NK-92 (cell line): ENCODE results near the gene PAFAH2.
"Not testable (repeated sequence)": the region's sequence is repeated elsewhere in the genome, so short reads cannot be mapped to it uniquely, and the experiment has no call there.

Experiments
- DNase-seq: peaks from one replicate; lab custom pipeline; 2025; ENCODE audit not compliant: unreplicated experiment; lab: John Stamatoyannopoulos, UW

Gene PAFAH2

DNA sequence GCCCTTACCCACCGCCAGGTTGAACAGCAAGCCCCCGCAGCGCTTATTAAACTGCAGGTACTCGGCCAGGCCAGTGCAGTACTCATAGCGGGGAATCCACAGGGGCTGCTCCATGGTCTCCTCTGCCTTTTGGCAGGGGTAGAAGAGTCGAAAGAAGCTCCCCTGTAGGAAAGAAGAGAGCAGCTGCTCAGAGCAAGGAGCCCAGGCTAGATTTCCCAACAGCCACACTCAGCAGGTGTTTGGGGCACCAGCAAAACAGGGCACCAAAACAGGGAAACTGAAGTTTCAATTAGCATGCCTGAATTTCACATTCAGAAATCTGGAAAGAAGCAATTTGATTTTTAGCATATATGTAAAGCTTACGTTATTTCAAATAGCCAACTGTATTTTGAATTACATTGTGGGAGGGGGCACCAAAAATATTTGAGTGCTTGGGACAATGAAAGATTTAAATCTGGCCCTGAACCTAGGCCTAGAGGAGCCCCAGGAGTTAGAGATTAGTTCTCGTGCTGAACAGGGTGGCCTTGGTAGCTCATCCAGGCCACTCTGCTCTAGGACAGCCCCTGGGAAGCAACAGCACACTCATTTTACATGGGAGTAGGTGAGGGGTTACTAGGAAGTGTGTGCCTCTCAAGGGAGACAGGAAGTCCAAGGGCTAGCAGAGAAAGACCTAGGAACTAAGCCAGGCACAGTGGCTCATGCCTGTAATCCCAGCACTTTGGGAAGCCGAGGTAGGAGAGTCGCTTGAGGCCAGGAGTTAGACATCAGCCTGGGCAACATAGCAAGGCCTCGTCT, 8.2 kb downstream of the PAFAH2 start:
- DNase-seq = no peak

DNA sequence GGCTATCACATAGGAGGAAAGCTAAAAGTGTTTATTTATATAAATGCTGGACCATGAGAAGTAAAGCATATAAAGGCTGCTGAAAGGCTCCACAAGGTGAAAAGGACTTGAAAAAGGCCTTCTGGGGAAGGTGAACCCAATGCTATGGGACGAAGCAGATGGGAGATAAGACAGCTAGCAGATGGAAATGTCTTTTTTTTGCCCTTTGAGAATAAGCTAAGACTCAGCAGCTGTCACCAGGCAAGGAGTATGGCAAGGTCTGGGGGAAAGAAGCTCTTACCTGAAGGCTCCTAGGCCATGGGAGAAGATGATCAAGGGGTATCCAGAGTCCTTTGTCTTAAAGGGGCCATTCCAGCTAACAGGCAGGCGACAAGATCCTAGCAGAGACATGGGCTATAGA, 9.9 kb downstream of the PAFAH2 start:
- DNase-seq = no peak

- DNase-seq = not testable (repeated sequence)
Observed at GRCh38 chr1:25986773-25987172, 11.1 kb downstream of the PAFAH2 start.

- no peak for DNase-seq
Observed at GRCh38 chr1:25985670-25986069, 12.2 kb downstream of the PAFAH2 start.

DNA sequence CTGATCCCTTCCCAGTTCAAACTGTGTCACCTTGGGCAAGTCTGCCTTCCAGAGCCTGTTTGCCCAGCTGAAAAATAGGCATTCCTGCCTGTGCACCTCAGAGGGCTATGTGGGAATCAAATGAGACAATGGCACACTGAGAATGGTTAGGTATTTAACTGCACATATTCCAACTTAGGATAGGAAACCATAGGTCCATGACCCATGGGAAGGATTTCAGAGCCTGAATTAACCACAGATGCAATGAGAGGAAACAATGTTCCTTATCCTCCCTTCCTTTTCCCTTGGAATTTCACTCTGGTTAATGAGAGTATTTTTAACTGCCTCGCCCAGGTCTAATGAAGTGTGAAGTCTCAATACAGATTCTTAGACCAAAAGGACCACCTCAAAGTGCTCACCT, 12.7 kb downstream of the PAFAH2 start:
- DNase-seq = no peak

DNA sequence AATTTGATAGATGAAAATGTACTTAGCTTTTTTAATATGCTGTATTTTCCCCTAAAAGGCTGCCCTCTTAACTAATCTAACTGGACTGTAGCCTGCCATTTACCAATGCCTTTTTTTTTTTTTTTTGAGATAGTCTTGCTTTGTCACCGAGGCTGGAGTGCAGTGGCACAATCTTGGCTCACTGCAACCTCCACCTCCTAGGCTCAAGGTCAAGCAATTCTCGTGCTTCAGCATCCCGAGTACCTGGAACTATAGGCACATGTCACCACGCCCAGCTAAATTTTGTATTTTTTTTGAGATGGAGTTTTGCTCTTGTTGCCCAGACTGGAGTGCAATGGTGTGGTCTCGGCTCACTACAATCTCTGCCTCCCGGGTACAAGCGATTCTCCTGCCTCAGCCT, 18.7 kb downstream of the PAFAH2 start:
- DNase-seq = no peak

DNA sequence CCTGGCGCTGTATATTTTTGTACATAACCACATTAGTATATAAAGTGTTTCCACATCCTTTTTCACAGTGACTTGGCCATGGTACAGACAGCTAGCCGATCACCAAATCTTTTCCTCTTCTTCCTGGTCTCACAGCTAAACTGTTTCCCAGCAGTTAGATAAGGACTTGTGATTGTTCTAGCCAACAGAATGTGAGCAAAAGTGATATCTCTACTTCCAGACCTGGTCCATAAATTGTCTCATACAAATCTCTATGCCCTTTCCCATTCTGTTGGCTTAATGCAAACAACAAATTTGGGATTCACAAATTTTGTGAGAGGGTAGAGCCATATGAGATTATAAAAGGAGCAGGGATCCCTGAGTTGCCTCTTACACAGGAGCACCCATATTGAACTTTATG, 19.5 kb downstream of the PAFAH2 start:
- no peak for DNase-seq

DNA sequence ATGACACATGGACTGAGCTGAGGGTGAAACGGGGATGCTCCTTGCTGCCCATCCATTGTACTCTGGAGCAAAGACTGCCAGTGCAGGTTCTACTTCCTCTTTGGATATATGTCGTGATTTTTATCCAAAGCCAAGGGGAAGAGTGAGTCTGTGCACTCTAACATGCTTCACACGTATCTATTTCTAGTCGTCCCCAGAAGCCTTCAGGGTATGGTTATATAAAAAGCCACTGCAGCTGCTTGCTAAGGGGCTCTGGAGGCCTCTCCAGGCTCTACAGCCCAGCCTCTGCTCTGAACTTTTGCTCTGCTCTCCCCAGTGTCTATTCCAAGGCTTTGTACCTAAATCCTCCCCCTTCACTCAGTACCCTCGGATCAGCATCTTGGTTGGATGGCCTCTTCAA, 20.1 kb downstream of the PAFAH2 start:
- DNase-seq = no peak

DNA sequence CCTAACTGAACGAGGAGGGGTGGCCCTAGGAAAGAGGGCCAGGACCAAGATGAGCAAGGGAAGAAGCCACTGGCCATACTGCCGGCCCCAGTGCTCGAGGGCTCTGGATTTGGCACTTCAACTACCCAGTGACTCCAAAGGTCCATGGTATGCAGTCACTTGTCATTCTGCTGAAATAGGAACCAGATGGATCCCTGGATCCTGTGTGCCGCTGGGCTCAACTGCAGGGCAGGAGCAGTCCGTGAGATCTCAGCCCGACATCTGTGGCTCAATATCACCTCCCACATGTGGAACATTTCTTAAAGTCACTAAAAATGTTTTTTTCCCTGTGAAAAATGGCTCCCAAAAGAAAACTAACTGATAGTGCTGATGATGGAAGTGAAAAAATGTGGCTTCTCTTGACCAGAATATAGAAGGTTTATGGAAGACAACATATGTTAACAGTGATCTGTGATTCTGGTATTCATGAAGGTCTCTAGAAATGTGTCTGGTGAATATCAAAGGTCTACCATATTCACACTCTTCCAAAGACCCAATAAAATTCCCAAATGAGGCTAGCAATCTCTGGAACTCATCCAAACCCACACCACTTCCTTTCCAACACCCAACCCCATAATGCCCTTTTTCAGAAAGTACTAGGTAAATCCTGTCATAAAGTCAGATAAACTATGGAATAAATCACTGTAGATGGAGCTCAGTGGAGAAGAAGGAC, 24.1 kb downstream of the PAFAH2 start:
- no peak for DNase-seq

GRCh38 chr1:25971811-25972180, 26.1 kb downstream of the PAFAH2 start:
- no peak for DNase-seq

- DNase-seq = no peak
Observed at GRCh38 chr1:25971066-25971810, 26.6 kb downstream of the PAFAH2 start.

DNA sequence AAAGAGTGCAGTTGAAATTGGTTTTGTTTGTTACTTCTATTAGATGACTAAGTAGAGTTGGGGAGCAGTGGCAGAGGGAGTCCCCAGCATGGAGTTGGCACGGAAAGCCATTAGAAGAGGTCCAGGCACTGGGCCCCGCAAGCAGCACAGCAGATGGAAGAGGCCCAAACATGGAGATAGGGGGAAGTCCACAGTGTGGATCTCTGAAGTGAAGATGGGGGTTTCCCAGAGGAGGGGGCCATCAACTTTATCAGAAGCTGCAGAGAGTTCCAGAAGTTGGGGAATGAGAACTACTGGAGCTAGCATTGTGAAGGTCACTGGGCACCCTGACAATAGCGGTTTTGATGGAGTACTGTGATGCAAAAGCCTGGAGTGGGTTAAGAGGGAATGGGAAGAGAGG, 30.6 kb downstream of the PAFAH2 start:
- DNase-seq = no peak

DNA sequence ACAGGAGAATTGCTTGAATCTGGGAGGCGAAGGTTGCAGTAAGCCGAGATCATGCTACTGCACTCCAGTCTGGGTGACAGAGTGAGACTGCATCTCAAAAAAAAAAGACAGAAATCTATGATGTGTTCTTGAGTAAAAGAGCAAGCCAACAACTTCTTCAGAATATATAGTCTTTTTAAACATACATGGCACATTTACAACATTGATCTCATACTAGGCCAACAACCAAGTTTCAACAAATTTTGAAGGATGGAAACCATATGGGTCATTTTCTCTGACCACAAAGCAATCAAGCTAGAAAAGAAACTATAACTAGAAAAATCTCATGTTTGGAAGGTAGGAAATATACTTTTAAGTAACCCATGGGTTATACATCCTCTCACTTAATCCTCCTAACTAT, 38.3 kb downstream of the PAFAH2 start:
- DNase-seq = no peak

- no peak for DNase-seq
Observed at GRCh38 chr1:25958465-25958864, 39.4 kb downstream of the PAFAH2 start.

DNA sequence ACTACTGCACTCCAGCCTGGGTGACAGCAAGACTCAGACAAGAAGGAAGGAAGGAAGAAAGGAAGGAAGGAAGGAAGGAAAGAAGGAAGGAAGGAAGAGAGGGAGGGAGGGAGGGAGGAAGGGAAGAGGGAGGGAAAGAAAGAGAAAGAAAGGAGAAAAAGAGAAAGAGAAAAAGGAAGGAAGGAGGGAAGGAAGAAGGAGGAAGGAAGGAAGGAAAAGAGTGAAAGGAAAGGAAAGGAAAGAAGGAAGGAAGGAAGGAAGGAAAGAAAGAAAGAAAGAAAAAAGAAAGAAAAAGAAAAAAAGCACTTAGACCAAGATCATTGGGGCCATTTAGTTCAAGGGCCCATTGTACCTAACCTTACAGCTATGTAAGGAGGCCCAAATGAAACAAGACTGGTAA, 42.3 kb downstream of the PAFAH2 start:
- DNase-seq = no peak

GRCh38 chr1:25954282-25954938, 43.5 kb downstream of the PAFAH2 start:
- no peak for DNase-seq

GRCh38 chr1:25952841-25953401, 44.9 kb downstream of the PAFAH2 start:
- DNase-seq = no peak

DNA sequence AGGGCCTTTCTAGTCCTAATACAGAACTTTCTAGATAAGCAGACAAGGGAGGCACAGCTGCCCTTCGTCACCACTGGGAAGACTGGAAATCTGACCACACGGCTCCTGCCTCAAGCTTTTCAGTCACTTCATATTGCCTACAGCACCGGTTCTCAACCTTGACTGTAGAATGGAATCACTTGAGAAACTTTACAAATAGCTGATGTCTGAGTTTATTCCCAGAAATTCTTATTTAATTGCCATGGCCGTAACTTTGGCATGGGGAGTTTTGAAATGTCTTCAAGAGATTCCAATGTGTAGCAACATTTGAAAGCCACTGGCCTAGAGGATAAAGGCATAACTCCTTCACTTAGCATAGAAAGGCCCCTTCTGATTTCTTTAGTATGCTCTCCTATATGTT, 49.2 kb downstream of the PAFAH2 start:
- no peak for DNase-seq

DNA sequence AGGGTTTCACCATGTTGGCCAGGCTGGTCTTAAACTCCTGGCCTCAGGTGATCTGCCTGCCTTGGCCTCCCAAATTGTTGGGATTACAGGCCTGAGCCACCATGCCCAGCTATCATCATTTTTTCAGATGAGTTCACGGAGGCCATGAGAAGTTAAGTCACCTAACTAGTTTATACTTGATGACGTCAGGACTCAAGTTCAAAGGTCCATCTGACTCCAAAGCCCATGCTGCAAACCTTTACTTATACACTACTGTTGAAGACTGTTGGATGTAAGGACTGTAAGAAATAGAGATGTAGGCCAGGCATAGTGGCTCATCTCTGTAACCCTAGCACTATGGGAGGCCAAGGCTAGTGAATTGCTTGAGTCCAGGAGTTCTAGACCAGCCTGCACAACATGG, 50.8 kb downstream of the PAFAH2 start:
- no peak for DNase-seq

- DNase-seq = no peak
Observed at GRCh38 chr1:25945761-25946160, 52.1 kb downstream of the PAFAH2 start.

- DNase-seq = no peak
Observed at GRCh38 chr1:25944986-25945385, 52.9 kb downstream of the PAFAH2 start.
